SK-N-SH (cell line): Measurements from ENCODE around the gene INTS1.

Experiments
- TAF1 ChIP-seq: IDR thresholded peaks from 2 replicates; pipeline ENCODE4 v1.6.1; 2012; ENCODE audit warnings: low read depth, mild to moderate bottlenecking, low read length, moderate library complexity, borderline replicate concordance
- TF ChIP-seq, protein P1 (sequence below): fragments of 200-600 bp; sonication (generic); IDR thresholded peaks from 2 replicates; pipeline ENCODE4 v1.6.1; 2017; ENCODE audit warnings: antibody characterized with exemption, mild to moderate bottlenecking, moderate library complexity

DNA sequence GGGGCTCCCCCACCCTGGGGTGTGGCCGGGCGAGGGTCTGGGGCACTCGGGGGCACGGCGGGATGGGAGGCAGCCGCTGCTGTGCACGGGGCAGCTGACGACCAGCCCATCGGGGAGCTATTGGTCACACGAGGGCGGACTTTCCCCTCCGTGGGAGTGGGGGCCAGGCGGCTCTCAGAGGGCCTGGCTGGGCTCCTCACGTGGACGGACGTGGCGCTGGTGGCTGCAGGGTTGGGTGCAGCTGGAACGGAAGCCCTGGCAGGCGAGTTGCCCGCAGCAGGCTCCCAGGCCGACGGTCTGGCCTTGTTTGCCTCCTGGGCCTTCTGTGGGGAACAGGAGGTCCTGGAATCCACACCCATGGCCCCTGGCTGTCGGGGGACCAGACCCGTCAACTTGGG, 59.3 kb downstream of the INTS1 start:
- TF ChIP-seq, protein P1, sequence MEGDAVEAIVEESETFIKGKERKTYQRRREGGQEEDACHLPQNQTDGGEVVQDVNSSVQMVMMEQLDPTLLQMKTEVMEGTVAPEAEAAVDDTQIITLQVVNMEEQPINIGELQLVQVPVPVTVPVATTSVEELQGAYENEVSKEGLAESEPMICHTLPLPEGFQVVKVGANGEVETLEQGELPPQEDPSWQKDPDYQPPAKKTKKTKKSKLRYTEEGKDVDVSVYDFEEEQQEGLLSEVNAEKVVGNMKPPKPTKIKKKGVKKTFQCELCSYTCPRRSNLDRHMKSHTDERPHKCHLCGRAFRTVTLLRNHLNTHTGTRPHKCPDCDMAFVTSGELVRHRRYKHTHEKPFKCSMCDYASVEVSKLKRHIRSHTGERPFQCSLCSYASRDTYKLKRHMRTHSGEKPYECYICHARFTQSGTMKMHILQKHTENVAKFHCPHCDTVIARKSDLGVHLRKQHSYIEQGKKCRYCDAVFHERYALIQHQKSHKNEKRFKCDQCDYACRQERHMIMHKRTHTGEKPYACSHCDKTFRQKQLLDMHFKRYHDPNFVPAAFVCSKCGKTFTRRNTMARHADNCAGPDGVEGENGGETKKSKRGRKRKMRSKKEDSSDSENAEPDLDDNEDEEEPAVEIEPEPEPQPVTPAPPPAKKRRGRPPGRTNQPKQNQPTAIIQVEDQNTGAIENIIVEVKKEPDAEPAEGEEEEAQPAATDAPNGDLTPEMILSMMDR: no peak
- no peak for TF ChIP-seq TAF1
